Activated gamma-delta T cell treated with anti-CD3 and anti-CD28 coated beads, Interleukin-2, amount 50 U/mL, for 16 hours (primary cell): ENCODE results near the gene SETD4.
A peak's percentile ranks its signal among the peaks of the same experiment; 100 is the strongest.
"Not testable (repeated sequence)": the region's sequence is repeated elsewhere in the genome, so short reads cannot be mapped to it uniquely, and the experiment has no call there.

Experiments used
- DNase-seq: peaks from one replicate; pipeline ENCODE4 v3.0.0-alpha.2; 2020; ENCODE audit warnings: low read depth

SETD4 gene

DNA sequence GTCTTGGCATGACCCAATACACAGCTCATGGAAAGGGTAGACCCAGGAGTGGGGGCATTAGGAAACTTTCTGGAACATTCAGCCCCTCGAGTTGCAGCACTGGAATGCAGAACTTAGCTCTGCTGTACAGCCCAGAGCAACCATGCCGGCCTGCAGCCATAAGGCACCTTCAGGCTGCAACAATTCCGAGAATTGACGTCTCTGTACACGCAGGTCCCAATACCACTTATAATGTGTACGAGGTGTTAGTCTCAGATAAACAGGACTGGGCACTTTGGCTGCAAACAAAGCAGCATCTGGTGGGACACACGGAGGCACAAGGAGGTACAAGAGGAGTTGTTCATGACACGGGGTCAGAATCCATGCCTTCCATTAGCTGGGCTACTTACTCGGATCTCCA lies 17.4 kb upstream of the SETD4 start:
- DNase-seq, result no peak

DNA sequence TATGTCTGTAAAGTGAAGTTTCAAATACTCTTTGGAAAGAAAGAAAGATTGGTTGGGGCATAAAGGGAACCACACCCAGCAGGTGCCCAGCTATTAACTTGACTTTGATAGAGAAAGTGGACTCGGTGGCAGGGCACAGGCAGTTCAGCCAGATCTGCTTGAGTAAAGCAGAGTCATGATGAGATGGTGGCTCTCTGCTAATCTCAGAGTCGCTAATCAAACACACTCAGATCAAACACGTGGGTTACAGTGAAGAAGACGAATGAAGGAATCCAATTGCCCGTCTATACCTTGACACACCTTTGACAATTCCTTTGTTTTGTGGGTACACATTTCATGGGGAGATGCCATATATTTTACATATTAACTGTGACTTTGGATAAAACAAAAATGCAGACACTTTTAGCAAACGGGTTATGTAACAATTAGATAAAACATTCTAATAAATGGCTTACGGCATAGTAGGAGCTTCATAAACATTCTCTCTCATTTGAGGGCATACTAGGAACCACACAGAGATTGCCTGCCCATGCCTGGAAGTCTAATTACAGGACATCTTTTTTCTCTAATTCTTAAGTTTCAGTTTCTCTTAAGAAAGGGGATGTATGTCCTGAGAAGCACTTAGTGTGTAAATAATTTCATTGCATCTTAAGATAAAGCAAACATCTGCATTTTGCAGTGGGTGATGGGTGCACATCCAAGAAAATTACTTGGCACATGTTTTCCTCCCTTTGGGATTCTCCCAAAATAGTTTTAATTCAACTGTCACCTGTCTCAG lies 16.7 kb upstream of the SETD4 start:
- no peak for DNase-seq

DNA sequence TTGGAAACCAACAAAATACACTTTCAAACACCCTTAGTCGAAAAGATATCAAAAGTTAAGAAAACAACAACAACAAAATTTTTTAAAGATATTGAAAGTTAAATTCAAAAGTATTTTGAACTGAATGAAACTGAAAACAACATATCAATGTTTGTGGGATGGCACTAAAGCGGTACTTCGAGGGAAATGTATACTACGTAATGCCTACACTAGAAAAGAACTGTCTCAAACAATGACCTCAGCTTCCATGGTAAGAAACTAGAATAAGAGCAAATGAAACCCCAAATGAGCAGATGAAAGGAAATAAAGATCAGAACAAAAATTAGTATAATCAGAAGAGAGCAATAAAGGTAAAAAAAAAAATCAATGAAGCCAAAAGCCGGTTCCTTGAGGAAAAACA lies 15.6 kb upstream of the SETD4 start:
- DNase-seq, result no peak

DNA sequence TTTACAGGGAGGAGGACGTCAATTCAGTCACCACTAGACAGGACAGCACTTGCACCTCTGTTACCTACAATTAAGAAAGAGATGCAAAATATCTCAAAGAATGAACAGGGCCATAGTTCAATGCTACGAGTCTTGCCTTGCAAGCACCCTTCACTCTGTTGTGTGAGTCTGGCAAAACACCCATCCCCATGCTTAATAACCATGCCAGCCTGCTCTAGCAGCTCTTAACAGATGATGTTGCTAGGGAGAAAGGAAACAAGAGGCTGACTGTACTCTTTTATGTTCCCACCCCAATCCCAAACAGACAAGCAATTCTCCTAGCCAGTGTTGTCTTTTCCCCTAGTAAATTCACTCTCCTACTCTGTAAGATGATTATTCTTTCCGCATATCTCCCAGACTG lies 14.8 kb upstream of the SETD4 start:
- no peak for DNase-seq

DNA sequence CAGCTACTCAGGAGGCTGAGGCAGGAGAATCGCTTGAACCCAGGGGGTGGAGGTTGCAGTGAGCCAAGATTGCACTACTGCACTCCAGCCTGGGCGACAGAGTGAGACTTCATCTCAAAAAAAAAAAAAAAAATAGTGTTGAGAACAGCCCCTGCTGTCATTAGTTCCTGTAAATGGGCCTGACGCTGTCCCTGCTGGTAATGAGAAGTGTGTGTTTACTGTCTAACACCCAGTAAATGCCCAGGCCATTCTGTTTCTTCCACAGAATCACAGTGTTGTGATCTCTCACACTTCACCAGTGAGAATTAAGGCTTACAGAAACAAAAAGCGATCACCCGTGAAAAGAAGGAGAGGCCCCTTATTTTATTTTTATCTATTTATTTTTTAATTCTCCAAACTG lies 13.6 kb upstream of the SETD4 start:
- not testable (repeated sequence) for DNase-seq

DNA sequence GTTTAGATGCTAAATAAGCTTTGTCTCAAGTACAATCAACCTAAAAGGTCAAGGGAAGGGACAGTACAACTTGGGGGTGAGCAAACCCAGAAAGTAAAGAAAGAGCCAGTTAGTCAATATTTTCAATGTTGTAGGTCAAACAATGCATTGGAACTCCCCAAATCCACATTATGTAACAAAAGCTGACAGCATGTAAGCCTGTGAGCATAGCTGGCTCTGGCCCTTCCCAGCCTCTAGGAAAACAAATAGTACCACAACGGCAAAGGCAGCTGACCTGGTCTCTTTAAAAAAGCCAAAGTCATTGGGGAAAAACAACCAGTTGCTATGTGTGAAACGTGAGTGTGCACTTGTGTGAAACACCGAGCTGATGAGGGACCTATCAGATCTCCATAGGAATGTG lies 12.9 kb upstream of the SETD4 start:
- DNase-seq, result no peak

DNA sequence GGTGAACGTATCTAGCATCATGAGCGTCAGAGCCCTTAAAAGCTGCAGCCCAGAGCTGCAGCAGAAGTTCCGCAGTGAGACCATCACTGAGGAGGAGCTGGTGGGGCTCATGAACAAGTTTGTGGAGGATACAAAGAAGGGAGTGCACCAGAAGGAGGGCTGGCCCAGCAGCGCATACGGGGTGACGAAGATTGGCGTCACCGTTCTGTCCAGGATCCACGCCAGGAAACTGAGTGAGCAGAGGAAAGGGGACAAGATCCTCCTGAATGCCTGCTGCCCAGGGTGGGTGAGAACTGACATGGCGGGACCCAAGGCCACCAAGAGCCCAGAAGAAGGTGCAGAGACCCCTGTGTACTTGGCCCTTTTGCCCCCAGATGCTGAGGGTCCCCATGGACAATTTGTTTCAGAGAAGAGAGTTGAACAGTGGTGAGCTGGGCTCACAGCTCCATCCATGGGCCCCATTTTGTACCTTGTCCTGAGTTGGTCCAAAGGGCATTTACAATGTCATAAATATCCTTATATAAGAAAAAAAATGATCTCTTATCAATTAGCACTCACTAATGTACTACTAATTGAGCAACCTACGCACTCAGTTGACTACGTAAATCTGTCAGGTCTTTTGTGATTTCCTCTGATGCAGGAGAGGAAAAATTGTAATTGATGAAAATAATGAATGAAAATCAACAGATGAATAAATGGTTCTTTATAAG lies 12.3 kb upstream of the SETD4 start:
- no peak for DNase-seq

DNA sequence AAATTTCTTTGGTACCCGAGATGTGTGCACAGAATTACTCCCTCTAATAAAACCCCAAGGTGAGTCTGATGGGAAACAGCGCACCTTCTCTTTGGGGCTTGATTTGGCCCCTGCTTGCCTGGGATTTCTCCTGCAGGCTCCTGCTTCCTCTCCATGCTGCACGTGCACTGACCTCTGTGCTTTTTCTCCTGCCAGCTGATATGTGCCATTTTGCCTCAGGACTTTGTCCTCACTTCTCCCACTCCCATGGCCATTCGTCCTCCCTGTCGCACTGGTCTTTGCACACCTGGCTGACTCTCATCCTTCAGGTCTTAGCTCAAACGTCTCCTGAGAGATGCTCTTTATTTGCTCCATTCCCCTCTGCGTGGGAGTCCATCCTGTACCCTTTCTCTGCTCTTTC lies 10.7 kb upstream of the SETD4 start:
- DNase-seq, result no peak

DNA sequence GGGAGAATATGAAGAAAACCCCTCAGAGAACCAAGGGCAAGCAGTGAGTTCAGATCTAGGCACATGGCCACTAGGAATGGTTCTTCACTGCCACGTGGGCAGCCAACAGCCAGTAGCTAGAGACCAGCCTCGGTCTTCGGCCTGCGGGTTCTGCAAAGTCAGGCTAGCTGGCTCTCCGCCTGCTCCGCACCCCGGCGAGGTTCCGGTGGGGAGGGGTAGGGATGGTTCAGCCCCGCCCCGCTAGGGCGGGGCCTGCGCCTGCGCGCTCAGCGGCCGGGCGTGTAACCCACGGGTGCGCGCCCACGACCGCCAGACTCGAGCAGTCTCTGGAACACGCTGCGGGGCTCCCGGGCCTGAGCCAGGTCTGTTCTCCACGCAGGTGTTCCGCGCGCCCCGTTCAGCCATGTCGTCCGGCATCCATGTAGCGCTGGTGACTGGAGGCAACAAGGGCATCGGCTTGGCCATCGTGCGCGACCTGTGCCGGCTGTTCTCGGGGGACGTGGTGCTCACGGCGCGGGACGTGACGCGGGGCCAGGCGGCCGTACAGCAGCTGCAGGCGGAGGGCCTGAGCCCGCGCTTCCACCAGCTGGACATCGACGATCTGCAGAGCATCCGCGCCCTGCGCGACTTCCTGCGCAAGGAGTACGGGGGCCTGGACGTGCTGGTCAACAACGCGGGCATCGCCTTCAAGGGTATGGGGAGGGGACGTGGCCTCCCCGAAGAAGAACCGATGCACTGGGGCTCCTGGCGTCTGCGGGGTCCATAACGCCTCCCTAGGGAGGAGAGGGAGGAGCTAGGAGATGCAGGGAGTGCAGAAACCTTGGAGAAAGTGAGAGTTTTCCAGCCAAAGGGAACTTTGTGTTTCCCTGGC lies 9.6 kb upstream of the SETD4 start, which contains the start of gene CBR1:
Gene CBR1 (plus strand): TSS at position 312 of the 871 bp plus-strand sequence. CDS start 92 bp downstream, at position 404.
- DNase-seq, result peak; percentile 79

DNA sequence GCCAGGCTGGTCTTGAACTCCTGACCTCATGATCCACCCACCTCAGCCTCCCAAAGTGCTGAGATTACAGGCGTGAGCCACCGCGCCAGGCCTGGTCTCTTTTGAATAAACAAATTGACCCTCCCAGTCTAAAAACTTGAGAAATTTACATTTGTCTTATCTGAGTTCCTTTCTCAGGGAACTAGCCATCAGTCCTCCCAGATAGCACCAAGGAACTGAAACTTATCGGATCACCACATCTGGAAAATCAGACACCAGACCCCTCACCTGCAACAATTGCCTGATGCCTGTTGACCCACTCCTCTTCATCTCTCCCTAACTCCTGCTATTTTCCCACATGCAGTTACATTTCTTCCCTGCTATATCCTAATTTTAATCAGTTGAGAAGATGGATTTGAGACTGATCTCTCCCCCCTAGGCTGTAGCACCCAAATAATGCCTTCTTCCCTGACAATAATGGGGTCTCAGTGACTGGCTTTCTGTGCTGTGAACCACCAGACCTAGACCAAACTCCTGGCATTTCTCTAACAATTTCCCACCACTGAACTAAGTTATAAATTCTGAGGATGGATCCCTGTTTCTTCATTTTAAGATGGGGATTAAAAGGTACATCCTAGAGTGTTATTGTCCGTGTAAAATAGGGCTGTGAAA lies 8.5 kb upstream of the SETD4 start:
- no peak for DNase-seq

DNA sequence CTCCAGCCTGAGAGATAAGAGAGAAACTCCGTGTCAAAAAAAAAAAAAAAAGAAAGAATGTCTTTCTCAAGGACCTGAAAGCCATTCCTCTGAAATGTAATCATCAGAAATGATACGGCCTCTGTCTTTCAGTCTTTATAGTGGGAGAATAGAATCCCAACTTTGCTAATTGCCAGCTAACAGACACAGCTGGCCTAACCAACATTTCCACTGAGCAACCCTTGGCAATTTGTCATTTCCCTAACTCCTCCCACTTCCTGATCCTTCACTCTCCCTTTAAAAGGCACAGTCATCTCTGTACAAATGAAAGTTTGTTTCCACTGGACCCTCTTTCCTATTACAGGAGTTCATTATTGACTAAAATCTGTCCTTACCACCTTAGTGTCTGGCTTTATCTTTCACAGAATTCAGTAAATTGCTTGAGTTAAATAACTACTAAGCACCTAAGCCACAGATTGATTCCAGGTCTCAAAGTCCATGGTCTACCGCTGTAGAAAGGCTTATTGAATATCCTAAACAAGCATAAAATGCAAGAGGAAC lies 5.2 kb upstream of the SETD4 start:
- no peak for DNase-seq

DNA sequence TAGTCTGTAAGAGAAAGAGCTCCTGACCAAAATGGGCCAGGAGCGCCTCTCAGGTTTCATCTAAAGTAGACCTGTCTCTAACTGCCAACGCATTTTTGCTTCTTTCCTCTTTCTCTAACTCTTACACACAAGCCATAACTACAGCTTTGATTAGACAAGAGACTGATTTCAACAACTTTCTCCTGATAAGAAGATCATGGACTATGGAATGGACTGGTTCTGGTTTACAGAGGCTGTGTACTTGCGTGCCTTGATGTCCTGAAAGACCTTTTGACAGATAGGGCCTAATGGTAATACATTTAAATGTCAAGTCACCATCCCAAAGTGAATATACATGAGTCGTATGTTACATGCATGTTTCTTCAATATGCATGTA lies 3.7 kb upstream of the SETD4 start:
- DNase-seq, result no peak

DNA sequence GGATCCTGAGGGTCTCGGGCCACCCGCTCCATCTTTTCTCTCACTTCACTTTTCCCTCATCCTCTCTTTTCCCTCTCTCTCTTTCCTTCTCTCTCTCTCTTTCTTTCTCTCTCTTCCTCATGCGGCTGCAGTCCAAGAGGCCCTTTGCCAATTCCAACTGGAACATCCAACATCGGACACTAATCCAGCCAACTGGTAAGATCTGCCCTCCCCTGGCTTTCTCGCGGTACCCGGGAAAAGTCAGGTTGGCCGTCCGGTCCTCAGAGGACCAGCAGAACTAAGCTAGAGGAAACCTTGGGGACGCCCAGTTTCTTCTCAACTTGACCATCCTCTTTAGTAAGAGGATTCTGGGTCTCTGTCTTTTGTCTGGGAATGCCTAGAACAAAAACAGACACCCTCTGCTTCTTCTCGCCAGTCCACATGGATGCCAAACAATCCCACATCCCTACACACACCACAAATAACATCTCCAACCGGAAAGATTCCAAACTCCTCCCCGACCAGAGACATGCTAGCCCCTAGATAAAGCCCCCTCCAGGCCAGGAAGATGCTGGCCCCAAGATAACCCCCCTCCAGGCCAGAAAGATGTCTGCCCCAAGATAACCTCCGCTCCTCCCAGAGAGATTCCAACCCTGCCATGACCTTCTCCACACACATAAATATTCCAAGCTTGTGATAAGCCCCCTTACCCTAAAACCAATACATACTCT lies 3.2 kb upstream of the SETD4 start:
- DNase-seq, result no peak

DNA sequence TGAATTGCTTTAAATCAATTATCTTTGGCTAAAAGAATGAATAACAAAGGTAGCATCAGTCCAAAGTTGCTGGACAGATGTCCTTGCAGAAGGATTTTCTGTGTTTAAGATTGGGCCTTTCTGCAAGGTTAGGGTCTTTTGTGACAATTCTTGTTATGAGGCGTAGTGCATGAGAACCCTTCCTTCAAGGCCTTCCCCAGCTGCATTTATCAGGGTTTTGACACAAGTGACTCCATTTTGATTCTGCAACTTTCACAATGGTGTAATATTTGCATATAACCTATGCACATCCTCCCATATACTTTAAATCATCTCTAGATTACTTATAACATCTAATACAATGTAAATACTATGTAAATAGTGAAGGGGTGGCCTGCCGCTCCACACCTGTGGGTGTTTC lies 1.1 kb upstream of the SETD4 start:
- DNase-seq, result no peak

DNA sequence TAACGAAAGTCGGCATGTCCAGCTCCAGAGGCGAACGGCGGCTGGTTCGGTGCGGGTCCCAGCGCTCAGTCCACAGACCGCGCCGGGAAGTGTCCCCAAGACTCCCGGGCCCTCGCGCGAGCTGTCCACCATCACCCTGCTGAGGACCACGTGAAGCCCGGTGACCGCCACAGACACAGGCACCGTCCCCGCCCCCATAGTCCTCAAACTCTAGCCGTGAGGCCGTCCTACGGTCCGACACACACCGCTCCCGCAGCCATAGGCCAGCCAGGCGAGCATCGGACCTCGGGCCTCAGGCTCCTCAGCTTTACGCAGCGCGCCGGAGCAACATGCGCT lies 535 bp downstream of the SETD4 start:
- no peak for DNase-seq

DNA sequence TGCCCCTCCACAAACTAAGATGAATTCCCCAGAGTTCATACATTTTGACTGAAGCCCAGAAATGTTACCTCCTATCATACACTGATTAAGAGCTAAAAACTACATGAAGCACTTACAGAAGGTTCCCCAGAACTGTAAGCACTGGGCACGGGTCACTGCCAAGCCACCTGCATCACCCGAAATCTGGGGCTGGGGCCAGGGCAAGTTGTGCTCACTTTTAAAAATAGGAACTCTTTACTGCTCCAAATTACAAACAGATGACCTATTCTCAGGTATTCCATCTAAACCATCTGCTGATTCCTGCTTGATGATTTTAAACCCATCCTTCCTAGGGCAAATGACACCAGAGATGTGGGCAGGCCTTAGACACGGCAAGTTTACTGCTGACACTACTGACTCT lies 4.8 kb downstream of the SETD4 start:
- no peak for DNase-seq

DNA sequence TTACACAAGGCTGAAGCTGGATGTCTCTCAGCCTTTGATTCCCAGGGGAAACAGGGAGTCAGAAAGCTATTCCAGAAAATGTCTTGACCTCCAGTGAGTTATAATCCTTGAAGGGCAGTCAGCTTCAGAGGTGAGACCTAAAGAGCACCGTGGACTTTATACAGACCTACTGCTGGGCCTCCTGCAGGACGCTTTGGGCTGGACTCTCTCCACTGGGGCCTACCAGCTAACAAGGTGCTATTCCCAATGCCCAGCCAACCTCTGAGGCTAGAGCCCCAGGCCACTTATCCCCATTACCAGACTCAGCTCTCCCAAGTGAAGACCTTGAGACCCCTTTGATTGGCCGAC lies 6.6 kb downstream of the SETD4 start:
- DNase-seq, result no peak

DNA sequence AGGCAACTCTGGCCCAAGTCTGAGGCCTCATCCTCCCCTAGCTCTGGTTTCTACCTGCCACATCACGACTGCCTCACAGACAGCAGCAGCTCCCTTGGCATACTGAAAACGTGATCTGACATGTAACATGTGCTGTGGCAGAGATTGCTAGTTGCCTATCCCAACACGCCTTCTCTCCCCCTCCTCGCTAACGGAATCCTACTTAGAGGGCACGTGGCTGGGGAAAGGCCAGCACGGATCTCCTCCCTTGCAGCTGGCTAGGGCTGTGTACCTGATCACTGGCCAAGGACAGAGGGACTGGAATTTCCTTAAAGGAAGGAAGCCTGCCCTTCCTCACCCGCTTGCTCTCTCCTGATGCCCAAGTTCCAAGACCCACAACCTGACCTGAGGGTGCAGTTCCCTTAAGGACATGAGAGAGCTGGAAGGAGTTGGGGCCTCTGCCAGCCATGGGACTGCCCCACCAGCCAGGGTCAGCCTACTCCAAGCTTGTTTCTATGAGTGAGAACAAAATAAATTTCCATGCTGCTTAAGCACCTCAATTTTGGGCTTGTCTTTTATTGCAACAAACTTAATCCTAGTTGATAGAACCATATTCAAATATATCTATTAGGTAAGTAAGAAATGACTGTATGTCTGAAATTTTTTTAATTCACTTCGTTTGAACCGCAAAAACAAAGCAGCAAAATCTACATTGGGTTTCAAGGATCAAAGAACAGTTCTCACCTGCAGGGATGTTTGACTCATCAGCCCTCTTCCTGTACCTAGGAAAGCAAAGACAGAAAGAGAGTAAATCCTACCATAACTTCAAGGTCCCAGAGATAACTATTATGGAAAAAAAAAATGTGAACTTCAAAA lies 7.2 kb downstream of the SETD4 start:
- no peak for DNase-seq

DNA sequence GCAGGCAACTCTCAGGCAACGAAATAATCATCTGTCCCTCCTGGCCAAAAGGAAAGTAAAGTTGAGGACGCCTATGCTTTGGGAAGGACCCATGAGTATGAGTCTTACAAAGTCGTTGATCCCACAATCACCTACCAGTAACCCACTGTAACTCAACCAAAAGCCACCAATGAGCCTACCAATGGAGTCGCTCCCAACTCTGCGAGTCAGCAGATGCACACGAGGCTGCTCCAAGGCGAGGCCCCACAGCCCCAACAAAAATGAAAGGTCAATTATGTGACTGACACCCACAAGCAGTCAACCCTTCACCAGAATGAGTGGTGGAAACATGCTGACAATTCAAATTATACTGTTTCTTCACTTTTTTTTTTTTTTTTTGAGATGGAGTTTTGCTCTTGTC lies 12.0 kb downstream of the SETD4 start:
- DNase-seq, result no peak

DNA sequence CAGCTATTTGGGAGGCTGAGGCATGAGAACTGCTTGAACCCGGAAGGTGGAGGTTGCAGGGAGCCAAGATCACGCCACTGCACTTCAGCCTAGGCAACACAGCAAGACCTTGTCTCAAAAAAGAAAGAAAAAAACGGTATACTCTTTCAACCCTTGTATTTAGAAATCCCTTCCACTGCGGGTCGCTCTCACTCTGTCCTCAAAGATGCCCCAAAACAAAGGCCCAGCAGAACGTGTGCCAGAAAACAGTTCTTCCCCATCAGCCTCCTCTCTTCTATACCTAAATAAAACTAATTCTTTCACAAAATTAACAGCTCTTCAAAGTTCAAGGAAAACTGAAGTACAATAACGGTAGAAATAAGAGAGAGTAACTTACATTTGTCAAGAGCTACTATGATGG lies 13.2 kb downstream of the SETD4 start:
- DNase-seq, result no peak

DNA sequence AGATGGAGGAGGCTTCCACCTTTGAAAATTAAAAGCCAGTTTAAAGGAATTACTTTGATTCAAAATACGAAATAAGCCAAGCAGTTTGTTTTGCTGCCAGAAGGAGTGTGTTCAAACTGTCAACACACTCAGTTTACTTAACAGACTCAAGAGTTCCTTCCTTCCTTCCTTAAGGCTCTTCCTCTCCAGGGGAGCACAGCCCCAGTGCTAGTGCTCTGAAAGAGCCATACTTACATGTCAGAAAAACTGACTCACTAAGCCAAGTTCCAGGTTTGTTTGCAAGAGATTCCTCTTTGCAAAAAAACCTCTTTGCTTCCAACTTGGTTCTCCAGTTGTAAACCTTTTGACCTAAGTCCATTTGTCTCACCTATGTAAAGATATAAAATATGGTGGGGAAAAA lies 14.3 kb downstream of the SETD4 start:
- no peak for DNase-seq
